GM18870 (cell line): ENCODE data around the gene PIGT.
A peak's percentile ranks its signal among the peaks of the same experiment; 100 is the strongest.

Source experiments
- ATAC-seq: cut with Tn5 transposase; IDR thresholded peaks from one replicate; pipeline ENCODE4 v1.9.1; 2021; ENCODE audit warnings: moderate library complexity; ENCODE audit not compliant: unreplicated experiment

Gene PIGT

DNA sequence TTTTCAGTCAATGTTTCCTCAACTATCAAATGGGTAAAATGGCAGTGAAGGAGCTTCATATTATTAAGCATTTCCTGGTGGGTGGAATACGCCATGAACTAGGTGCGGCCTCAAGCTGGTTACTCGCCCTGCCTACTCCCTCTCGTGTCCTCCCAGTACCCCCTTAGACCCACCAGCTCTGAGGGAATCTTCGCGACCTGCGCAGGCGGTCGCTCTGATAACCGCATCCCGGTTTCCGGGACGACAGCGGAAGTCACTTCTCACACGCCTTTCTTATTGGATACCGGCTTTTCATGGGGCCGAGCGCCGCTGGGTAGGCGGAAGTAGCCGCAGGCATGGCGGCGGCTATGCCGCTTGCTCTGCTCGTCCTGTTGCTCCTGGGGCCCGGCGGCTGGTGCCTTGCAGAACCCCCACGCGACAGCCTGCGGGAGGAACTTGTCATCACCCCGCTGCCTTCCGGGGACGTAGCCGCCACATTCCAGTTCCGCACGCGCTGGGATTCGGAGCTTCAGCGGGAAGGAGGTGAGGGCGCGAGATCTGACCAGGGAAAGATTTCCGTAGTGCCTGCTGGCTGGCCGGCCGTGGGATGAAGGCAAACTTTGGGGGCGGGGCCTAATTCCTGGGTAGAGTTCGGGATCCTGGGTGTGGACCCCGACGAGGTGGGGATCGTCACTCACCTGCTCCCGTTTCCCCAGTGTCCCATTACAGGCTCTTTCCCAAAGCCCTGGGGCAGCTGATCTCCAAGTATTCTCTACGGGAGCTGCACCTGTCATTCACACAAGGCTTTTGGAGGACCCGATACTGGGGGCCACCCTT, at the start of gene PIGT:
TSS of gene PIGT (plus strand) at position 320 of the 816 bp plus-strand sequence. CDS start at position 336, 16 bp downstream.
- ATAC-seq: peak; percentile 61

DNA sequence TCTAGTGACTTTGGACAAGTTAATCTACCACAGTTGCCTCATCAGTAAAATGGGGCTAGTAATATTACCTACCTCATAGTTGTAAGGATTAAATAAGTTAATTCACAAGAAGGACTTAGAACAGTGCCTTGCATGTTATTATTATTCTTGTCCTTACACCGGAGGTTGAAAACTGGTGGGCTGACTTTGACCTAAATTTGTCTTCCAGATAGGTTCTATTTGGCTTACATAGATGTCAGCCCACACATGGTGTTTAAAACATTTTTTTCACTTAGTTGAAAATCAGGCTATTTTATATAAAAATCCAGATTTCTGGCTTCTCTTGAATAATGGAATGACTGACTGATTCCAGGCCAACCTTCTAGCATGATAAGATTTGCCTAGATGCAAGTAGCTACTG, 49.7 kb upstream of the PIGT start:
- no peak for ATAC-seq

DNA sequence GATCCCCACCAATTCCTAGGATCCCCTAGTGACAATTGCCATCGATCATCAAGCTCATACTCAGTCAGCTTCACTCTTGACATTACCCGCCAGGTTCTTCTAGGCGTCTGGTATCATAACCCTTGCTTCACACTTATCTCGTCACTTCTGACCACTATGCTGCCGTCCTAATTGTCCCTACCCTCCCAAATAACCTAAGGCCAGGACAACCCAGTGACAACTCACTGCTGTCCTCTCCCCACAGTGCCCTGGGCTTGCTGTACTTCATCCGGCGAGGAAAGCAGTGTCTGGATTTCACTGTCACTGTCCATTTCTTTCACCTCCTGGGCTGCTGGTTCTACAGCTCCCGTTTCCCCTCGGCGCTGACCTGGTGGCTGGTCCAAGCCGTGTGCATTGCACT, 49.3 kb upstream of the PIGT start:
- no peak for ATAC-seq

DNA sequence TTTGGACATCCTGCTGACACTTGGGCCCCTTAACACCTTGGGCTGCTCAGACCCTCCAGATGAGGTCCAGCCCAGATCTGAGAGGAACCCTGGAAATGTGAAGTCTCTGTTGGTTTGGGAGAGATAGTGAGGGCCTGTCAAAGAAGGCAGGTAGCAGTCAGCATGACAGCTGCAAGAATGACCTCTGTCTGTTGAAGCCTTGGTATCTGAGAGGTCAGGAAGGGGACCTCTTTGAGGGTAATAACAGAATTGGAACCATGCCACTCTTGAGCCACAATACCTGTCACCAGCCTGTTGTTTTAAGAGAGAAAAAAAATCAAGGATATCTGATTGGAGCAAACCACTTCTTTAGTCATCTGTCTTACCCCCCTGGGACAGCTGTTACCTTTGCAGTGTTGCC, 48.8 kb upstream of the PIGT start:
- no peak for ATAC-seq

DNA sequence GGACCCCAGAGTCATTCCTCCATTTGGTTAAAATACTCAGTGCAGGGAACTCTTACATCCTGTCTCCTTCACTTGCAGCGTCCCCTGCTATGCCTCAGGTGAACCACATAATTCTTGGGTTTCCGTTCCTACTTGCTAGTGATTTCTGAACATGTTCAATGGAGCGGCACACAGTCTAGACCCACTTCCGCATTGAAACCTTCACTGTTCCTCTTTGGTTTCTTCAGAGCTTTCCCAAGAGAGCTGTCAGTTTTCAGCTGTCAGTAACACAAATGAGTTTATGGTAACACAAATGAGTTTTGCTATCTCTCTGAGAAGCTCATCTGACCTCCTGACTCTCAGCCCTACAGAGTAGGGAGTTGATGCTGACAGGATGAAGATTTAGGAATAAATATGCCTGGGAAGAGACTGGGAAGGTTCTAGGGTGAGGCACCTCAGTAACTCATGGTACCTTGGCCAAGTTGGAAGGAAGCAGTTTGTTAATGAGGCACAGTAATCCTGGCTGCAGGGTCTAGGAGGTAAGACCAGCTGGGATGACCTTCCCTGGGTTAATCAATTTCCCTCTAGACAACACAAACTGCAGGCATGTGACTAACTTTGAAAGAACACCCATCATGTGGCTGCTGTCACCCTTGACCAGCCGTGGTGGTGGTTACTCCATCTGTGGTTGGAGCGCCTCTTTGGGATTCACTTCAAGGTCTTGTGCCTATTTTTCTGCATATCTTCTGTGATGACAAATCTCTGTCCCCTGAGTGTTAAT, 47.5 kb upstream of the PIGT start:
- peak; percentile 80 for ATAC-seq

DNA sequence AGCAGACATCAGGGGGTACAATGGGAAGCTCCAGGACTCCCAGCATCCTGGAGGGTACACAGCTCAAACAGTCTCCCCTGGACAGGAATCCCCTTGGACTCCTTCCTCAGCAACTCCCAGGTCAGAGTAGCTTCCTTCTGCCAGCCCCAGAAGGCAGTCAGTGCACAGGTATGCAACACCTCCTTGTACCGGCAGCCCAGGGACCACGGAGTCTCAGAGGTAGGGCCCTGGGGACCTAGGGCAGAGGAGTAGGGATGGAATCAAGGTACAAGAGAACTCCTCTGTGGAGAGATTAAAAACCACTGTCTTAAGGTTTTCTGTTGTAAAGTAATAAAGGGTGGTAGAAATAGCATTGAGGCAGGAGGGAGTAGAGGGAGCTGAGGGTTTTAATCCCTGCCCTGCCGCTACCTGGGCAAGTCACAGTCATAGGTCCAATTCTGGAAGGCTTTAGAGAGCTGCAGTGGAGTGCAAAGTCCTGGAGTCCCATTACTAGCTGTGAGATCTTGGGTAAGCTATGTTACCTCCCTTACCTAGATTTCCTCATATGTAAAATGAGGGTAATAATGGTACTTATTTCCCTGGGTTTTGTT, 45.3 kb upstream of the PIGT start:
- ATAC-seq: no peak

DNA sequence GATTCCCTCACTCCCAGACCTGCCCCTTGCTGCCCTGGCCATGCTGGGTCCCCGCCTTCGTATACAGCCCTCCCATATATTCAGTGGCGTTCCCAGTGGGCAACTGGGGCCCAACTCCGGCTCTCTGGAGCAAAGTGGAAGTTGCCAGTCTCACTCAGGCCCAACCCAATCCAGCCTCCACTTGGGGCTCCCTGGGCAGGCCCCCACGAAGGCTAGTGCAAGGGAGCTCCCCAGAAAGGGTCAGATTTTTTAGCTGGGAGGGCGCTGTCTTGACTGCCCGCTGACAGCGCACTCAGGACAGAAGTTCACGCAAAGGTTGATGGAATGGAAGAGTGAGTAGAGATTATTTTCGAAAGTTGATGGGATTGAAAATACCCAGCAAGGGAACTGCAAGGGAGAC, 43.7 kb upstream of the PIGT start:
- ATAC-seq: no peak

DNA sequence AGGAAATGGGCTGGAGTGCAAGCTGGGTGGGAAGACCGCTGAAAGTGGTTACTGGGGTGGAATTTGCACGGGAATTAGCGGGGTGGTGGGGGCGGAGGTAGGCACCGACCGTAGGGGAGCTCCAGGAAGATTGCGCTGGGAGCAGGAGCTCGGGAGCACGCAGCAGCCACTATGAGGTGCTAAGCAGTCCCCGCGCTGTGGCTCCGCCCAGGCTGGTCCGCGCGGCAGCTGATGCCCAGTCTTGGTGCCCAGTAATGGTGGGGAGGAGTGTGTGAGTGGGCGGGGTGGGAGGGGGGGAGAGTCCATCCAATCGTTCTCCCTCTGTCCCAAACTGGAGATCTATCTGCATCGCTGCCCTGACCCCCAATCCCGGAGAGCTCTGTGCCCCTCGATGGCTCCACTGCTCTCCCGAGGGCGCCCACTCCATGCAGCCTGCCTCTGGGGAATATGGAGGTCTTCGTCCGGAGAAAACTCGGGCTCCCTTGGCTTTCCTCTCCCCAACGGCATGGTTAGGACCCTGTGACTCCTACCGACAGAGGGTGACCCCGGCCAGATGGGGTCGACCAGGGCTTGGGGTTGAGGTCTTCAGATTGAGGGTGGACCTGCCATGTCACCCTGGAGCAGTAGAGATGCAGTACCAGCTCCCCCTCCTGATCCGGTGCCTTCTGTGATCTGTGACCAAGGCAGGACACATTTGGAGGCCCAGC, 43.1 kb upstream of the PIGT start:
- no peak for ATAC-seq

DNA sequence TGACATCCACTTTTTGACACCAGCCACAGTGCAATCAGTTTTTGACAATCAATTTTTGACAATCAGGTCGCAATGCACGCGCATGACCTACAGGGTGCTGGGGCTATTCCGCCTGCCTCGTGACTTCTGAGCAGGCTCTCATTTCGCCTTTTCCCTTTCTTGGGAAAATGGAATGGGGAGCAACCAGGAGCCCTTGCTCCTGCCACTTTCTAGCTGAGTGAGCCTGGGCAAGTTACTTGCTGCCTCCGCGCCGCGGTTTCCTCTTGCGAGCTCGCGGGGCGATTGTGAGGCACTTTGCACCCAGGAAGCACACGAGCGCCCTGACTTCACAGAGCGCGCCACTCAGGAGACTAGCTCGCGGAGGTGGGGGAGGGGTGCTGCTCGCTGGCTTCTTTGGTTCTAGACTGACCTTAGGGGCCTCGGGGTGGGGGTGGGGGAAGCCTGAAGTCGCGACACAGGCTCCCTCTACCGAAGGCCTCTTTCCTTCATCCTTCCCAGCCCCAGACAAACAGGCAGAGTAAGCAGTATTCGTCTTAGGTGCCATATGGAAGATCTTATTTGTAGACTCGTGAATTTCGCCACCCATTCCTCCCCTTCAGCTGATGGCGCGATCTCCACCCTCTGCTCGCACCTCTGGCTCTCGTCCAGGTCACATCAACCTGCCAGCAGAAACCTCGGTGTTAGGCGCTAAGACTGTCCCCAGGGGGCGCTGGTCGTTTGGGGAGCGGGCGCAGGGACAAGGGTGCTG, 42.4 kb upstream of the PIGT start:
- ATAC-seq: no peak

DNA sequence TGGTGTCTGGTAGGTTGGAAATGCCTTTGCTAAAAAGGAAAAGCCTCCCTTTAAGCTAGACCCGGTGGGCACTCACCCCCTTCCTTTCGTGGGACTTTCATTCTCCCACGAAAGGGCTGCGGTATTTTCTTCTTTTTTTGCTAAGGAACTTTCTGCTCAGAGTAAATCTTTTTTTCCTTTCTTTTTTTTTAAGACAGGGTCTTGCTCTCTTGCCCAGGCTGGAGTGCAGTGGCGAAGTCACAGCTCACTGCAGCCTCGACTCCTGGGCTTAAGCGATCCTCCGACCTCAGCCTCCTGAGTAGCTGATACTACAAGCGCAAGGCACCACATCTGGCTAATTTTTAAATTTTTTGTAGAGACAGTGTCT, 41.9 kb upstream of the PIGT start:
- no peak for ATAC-seq

DNA sequence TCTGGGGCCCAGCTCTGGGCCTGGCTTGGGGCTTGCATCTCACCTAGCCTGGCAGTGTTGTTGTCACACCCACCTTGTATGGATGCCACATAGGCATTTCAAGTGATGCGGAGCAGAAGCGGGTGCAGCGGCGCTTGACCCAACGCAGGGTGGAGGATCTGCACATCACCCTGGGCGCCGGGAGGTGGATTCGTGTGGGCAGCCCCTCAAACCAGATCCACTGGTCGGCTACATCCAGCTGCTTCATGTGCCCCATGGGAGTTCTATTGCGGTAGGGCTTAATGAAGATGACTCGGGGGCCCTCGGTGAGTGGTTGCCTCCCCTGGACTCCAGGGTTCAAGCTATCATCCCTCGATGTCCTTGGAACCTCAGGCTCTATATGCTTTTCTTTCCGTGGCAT, 41.0 kb upstream of the PIGT start:
- no peak for ATAC-seq

DNA sequence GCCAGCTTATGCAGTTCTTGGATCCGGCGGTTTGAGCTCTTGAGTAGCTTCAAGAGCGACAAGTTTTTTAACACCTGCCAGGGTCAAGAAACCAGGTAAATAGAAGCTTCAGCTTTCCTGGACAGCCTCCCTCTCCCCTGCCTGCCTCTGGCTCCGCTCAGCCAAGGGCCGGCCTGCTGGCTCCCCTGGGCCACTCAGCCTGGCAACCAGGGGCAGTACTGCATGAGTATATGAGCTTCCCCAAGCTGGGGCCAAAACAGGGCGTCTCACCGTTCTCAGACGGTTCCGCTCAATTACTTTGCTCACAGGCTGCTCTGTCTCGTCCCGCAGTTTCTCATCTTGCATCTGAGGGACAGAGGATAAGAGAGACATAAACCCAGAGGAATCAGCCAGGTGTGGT, 38.7 kb upstream of the PIGT start:
- no peak for ATAC-seq

DNA sequence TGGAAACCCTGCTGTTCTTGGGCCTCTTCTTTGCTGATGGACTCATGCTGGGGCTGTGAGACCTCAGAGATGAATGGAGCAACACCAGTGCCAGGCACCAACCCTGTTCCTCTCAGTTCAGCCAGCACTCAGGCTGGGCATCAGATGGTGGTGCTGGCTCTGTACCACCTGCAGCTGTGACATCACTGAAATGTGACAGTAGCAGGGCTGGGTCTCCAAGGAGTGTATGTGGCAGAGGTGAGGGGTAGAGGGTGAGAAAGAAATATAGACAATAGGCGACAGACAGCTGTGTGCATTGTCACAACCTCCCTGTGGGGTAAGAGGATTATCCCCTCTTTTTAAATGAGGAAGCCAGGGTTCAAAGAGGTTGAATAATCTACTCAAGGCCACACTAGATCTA, 37.8 kb upstream of the PIGT start, which contains the start of gene TP53TG5:
TSS of gene TP53TG5 (minus strand) at position 135 of the 400 bp plus-strand sequence. CDS start at position 46, 89 bp downstream.
- no peak for ATAC-seq

DNA sequence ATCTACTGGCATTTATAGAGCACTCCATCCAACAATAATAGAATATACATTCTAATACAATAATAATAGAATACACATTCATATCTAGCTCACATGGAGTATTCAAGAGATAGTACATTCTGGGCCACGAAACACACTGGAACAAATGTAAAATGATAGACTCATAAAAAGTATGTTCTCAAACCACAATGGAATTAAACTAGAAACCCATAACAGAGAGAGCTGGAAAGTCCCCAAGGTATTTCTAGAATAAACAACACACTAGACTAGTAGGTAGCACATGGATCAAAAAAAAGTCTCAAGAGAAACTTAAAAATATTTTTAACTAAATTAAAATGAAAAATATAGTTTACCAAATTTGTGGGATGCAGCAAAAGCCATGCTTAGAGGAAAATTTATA, 28.7 kb upstream of the PIGT start:
- no peak for ATAC-seq

DNA sequence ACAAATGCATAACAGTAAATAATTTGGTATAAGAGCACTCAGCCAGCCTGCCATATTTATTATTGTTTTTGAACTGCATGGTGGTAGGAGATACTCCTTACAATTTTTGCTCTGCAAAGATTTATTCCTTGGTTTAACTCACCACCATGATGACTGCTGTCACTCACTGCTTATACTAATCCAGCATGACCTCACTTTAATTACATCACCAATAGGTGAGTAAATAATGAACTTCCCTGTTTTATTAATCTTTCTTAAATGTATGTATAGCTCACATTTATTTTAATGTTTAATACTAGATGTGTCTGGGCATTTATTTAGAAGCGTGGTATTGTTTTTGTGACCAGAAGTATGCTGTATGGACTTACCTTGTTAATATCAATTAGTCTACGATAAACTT, 25.0 kb upstream of the PIGT start:
- no peak for ATAC-seq

DNA sequence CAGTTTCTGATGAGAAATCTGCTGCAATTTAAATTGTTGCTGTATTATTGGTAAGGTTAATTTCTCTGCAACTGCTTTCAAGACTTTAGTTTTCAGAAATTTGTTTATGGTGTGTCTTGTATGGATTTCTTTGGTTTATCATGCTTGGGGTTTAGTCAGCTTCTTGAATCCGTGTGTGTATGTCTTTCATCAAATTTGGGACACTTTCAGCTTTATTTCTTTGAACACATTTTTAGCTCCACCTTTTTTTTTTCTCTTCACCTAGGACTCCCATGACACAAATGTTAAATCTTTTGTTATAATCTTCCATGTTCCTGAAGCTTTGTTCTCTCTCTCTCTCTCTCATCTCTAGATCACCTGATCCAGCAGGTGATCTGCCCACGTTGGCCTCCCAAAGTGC, 24.4 kb upstream of the PIGT start:
- ATAC-seq: no peak

DNA sequence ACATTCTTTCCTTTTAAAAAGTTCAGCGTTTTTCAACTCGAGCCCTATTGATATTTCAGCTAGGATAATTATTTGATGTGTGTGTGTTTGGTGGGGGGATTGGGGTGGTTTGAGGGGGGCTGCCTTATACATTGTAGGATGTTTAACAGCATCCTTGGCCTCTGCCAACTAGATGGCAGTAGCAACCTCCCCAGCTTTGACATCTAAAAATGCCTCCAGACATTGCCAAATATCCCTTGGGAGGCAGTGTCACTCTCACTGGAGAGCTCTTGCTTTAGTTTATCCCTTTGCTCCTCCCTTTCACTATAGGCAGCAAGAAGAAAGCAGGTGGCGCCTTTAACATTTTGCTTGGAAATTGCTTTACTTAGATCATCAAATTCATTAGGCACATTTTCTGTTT, 23.2 kb upstream of the PIGT start:
- no peak for ATAC-seq

DNA sequence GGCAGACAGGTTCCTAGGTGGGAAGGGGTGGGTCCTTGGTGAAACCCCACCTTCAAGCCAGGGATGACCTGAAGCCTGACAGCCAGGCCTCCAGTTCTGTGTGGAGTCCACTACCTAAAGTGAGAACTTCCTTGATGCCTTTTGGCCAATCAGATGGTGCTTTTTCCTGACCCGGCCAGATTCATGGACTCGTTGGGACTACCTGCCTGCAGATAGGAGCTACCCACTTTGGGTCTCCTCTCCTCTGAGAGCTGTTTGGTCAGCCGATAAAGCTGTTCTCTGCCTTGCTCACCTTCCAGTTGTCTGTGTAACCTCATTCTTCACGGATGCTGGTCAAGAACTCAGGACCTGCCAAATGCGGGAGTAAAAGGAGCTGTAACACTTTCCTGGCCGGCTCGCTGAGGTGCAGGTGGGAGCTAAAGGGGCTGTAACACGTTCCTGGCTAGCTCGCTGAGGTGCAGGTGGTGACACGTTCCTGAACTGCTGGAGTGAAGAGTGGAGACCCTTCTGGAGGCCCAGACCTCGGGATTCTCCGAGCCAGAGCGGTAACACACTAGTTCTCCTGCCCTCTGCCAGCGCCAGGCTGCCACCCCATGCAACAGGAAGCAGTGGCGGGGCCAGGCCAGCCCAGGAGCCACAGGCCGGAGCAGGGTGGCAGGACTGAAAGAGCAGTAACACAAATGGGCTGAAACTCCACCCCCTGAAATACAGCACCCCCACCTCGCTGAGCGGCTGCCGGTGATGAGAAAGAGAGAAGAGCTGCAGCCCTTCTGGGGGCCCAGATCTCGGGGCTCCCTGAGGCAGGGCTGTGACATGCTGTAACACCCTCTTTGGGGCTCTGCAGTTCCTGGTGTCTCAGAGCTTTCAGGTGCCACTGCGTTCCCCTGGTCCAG, 21.5 kb upstream of the PIGT start:
- ATAC-seq: no peak

DNA sequence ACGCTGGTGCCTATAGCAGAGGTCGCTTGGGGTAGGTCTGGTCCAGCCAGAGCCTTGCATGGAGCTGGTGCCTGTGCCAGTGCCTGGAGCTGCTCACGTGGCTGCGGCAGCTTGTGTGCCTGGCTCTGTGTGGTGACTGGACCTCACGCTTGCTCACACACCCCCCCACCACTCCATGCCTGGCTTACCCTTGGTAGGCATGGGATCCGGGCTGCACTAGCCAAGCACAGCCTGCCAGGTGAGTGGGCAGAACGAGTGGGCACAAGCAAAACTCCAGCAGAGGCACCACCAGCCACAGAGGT, 20.9 kb upstream of the PIGT start:
- no peak for ATAC-seq

DNA sequence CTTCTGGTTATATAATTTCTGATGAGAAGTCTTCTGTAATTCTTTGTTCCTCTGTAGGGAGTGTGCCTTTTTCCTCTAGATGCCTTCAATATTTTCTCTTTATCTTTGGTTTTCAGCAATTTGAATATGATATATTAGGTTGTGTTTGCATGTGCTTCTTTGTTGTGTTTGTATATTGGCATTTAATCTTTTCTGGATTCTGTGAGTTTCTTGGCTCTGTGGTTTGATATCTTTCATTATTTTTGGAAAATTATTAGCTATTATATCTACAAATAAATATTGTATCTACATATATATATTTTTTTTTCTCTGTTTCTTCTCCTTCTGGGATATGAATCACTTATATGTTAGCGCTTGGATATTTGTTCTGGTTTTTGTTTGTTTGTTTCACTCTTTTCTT, 16.9 kb upstream of the PIGT start:
- ATAC-seq: no peak
